GM21786 (cell line): ENCODE measurements around the gene FSHR.

Experiments used
- ATAC-seq: cut with Tn5 transposase; IDR thresholded peaks from one replicate; pipeline ENCODE4 v1.9.1; 2021; ENCODE audit not compliant: unreplicated experiment

FSHR gene

DNA sequence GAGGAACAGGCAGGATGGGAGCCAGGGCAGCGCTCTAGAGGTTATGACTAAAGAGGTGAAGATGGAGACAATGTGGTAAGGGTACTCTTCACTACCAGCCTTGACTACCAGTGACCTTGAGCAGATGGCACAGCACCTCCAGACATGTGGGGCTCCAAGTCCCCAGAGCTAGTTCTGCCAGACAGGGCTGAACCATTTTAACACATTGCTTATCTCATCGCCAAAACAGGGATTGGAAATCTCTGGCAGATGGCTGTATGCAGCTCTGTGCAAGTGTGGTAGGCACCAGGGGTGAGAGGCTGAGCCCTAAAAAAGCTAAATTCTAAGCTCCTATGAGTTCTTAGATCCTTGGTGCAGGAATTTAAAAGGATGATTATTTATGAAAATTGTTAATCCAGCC lies 41.3 kb downstream of the FSHR start:
- ATAC-seq, result no peak

DNA sequence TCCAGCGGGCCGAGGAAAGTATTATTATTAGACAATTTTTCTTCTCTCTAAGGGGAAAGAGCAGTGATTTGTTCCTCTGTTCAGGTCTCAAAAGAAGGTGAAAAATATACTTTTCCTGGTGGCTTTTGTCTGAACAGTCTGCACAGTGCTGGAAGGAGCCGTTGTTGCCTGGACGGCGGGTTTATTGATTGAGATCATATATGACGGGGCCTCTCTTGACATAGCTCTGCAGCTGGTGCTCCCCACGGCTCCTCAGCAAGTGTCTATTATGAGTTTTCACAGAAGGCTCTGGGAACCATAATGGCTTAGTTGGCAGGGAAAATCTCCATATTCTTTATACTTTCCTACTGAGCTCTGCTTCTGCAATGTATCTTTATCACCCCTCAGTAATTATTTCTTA lies 42.9 kb downstream of the FSHR start:
- ATAC-seq, result no peak

DNA sequence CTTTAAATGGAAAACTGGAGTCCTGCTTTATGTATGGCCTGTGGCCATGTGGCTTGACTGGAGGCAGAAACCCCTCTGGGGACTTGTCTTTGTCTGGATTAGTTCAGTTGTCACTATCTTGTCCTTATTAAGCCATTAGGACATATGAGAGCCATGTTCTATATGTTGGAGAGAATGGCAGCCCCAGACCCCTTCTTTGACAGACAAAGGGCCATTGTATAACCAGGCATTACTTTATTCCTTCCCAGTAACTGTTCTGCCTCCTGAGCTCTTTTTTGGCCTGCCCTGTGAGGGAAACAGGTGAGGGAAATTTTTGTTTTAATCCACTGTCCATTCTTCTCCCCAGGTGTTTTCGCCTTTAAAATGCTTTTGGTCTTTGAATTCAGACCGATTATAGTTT lies 43.3 kb downstream of the FSHR start:
- no peak for ATAC-seq

DNA sequence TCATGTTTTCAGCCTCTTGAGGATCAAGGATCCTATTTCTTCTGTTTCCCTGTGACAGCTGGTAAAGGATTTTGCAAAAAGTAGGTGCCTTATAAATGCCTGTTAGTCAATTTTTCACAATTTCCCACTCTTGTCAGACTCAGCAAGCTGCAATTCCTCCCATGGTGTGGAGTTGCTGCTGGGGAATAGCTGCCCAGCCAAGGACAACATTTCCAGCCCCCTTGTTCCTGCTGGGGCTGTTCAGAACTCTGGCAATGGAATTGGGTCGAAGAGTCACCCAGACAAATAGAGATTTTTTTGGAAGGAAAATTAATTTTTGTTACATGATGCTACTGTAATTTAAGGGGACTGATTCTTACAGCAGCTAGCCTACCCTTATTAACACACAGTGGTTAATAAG lies 43.7 kb downstream of the FSHR start:
- no peak for ATAC-seq

DNA sequence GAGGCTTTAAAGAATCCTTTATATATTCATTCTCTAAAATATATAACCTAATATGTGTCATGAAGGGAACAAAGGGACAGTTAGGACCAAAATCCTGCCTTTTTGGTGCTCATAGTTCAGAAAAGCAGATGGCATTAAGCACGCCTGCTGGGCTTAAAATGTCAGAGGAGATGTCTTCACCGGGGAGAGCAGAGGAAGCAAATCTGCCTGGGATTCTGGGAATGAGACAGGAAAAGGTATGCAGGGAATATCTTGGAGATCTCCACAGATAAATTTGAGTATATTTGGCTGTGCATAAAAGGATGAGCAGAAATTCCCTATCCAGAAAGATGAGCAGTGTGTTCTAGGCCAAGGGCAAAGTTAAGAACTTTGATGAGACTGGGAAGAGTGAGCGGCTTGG lies 45.5 kb downstream of the FSHR start:
- no peak for ATAC-seq

DNA sequence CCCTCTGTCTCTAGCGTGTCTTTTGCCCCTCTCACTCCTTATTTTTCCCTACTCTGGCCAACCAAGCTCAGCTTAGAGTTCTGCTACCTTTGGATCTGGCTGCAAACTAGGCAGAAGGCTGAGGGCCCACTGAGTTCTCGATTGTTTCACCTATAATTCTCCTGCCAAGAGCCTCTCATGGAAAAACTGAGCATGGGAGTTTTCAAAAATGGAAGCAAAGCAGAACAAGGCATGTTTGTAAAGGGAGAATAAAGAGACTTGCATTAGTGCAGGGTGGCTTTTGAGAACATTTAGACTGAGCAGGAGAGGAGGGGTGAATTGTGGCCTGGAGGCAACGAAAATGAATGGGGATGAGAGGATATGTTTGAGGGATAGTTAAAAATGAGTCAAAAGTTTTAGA lies 45.9 kb downstream of the FSHR start:
- no peak for ATAC-seq

DNA sequence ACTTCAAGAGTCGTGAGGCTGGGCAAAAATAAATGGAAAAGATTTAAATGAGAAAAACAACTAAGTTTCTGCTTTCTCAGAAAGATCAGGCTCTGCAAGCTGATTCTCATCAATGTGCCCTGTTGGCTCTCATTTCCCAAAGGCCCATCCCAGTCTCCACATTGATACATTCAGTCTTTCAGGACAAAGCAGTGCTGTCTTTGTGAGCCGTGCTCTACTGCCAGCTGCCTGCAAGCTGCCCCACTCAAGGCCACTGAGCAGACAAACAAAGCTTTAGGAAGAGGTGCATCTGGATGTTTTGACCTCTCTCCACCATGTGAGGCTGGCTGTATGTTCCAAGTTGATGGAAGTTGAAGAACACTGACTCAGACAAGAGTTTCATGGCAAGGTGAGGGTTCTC lies 48.8 kb downstream of the FSHR start:
- no peak for ATAC-seq

DNA sequence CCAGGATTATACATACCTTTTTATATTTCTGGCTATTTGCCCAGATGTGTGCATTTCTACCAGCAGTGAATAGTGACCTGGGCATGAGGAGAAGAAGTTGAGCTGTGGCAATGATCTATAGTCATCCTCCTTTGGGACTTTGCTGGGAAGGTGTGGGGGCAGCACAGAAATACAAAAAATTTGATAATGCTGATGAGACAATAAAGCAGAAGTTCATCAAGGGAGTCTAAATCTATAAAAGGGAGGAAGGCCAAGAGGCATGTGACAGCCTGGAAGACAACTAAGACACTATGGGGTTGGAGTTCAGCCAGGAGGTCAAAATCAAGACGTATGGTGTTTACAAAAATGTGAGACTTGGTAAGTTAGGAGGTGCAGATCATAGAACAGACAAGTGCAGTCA lies 52.2 kb downstream of the FSHR start:
- ATAC-seq, result no peak

DNA sequence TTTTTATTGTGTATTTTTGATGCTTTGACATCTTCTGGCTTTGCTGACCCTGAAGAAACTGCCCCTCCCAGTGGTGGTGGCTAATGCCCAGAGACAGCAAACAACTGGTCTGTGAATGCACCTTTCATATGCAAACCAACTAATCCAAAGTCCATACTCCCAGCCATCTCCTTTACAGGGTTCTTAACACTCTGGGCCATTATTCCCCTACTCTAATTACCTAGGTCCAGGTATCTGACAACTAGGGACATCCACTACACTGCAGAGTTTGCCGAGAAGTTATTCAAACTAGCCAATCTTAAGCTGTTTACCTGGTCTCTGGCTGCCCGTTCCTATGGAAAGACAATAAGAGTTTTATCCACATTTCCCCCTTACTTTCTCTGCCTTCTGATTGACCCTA lies 73.6 kb downstream of the FSHR start:
- ATAC-seq, result no peak

DNA sequence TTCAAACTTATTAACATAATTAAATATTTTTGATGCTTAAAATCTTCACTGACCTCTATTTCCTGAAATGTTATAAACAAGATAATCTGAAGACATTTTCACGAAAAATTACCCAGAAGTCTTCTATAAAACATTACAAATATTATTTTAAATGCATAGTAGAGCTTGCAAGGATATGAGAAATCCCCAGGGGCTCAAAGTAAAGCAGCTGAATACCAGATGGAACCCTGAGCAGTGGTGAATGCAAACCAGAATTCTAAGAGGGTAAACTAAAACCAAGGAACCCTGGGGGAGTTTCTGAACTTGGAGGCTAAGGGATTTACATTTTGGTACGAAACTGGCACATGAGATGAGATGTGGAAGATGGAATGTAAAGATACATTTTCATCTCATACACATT lies 83.6 kb downstream of the FSHR start:
- no peak for ATAC-seq

DNA sequence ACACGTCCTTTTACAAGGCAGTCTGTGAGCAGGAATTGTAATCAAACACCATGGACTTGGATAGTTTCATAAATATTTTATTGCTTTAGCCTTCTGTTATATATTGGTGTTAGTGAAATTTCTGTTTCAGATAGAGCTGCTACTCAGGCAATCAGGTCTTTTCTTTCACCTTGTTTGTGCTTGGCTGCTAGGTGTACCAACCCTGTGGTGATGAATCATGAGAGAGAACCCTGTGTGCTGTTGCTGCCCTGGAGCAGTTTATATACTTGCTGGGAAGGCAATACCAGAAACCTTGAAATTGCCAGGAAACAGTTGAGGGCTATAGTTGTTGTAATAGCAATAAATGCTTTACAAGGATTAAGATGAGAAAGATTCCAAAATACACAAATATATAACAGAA lies 84.5 kb downstream of the FSHR start:
- ATAC-seq, result no peak

DNA sequence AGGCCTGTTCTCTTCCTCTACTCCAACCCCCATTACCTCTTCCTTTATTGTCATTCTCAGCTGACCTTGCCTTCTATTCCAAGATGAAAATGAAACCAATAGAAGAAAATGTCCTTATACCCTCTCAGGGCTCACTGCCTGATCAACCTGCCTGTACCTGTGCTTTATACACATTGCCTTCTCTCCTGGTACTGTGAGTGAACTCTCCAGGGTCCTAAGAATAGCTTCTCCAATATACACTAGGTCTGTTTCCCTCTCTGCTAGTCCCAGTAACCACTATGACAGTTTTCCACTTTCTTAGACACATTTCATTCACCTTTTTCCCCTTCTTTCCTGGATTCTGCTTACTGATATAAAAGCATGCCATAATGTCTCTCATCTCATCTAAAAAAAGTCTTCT lies 85.7 kb downstream of the FSHR start:
- no peak for ATAC-seq

DNA sequence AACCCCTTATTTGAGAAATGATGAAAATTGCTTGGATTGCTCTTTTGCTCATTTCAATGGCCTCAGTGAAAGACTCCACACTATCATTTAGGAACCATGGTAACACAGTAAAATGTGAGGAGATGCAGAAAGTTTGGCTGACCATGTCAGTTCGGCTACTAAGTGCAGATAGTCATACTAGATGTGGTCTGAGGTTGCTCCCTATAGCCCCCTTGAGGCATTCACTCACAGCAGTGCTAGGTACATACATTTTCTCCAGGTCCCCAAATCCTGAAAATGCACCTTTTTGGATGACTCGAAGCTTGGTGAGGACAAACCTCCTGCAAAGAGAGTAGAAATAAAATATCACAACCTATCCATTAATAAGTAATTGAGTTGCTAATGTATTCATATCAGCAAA lies 86.3 kb downstream of the FSHR start:
- ATAC-seq, result no peak

DNA sequence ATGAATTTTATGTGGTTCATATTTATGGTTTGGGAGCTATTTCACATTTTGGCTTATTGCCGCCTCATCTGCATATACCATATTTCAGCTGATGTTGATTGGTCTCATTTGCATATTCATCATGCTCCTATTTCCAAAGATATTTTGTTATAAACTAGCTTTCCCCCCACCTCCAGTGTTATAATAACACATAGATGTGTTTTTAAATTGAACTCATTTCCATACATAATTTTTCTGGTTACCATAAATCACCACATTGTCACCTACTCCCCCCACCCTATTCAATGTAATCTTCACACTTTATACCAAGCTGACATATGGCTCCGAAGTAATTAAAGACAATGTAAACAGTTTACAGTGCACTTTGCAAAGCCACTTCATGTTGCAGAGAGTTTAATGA lies 101.2 kb downstream of the FSHR start:
- ATAC-seq, result no peak

DNA sequence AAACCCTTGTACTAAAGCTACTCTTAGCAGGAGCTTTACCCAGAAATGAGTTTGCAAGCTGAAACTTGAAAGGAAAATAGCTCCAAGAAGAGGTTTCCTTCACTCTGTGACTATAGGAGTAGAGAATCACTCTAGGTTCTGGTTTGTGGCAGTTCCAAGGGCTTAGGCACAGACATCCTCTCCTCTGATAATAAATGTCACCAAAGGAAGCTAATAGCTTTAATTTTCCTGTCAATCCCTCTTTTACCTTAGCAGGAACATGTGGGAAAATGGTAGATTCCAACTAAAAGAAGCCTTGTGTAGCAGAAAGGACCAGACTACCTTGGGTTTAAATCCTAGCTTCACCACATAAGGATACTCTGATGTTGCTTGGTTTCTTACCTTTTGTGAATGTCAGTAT lies 104.0 kb downstream of the FSHR start:
- ATAC-seq, result no peak

DNA sequence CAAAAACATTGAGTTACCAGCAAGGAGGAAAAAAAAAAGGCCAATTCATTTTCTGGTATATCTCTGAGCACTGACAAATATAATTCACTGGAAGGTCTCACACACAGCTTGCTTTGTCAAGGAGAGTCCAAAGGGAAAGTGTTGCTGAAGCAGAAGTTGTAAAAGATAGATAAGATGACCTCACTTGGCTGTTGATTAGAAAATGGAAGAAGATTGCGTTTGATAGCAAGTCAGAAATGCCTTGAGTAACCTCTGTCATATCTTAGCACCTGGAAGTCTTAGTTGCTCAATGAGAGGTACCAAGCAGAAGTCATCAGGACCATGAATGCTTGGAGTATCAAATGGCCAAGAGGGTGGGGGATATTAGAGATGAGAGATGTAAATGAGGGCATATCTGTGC lies 105.2 kb downstream of the FSHR start:
- no peak for ATAC-seq

DNA sequence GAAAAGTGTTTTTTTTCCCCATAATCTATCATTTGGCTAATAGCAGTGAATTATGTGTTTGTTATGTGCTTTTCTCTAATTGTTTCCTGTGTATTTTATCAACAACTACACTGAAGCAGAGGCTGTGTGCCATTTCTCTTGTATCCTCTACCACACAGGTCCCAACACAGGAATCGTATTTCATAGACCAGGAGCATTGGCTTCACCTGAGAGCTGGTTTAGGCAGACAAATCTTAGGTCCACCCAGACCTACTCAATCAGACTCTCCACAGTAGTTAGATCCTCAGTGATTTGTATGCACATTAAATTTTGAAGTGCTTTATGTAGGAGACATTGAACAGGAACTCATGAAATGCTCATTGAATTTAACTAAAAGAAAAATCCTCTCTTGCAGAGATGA lies 109.2 kb downstream of the FSHR start:
- no peak for ATAC-seq

DNA sequence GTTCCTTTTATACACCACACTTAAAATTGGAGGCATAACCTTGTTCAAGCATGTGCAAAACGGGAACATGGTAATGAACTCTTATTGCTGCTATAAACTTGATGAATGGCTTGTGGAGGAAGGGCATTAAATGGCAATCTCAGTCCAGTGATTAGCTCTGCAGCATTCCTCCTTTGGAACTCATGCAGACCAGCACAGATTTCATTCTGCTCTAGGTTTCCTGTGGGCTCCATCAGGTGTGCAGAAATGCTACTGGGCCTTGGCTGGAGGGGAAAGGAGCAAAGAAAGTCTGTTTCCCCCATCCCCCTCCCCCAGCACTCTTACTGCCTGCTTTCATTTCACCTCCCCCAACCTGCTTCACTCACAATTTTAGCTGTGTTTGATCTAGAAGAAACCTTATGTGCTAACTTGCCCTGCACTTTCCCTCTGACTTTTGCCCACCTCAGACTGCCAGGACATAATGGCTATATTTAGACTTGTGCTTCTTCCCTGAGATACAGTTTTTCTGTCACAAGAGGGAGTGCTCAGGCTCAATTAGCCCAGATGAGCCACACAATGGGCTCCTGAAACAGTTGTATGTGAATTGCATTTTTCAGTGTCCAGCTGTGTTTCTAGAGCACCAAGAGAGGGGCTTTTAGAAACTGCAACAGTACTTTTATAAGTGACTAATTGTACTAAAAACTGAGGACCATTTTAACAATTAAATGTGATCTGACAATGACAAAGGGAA lies 109.8 kb downstream of the FSHR start:
- peak; percentile 50 for ATAC-seq

DNA sequence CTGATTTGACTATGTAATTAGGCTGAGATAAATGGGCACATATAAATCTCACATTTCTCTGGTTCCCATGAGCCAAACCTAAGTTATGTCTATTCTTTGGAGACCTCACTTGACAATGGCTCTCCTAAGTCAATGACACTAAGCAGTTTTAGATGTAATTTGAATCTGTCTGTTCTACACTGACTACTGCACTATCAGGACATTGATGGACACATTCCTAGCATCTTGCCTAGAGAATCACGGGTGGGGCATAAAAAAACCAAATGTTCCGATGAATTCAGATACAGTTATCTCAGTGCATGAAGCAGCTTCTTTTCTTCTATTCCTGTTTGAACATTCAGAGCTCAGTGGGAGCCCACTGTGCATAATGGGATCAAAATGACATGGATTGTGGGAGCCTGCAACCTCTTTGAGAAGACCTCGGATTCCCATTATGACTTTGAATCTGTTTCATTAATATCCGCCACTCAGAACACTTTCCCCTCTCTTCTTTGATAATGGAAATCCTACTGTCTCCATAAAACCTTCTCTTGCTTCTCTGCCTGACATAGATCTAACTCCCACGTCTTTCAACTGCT lies 110.8 kb downstream of the FSHR start:
- ATAC-seq, result no peak

DNA sequence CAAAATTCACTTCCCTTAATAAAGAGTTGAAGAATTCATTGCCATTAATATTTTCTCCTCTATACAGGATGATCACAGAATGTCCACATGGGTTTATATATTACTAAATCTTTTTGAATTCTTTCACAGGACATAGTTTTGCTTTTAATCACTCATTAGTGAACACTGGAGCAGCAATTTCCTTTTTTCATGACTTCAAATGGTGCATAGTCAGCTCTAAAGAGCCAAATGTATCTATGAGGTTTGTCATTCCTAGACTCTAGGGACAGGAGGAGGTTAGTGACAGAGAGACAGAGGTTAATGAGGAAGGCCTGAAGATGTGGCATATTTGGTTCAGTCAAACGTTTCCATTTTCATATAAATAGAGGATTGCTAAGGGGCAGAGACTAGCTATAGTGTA lies 111.8 kb downstream of the FSHR start:
- no peak for ATAC-seq

DNA sequence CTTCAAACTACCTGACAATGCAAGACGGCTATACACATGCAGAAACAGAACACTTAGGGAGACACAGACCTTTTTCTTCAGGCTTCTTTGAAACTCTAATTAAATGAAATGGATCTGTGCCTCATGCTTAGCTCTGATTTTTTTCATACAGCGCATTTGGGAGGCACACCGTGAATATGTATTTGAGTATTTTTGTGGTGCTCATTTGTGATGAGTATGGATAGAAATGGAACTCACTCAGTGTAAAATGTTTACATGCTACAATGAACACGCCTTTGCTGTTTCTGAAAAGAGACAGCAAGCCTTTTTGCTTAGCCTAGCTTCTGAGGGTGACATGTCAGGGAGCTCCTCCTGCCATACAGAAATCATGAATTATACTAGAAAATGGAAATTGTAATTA lies 113.3 kb downstream of the FSHR start:
- no peak for ATAC-seq

DNA sequence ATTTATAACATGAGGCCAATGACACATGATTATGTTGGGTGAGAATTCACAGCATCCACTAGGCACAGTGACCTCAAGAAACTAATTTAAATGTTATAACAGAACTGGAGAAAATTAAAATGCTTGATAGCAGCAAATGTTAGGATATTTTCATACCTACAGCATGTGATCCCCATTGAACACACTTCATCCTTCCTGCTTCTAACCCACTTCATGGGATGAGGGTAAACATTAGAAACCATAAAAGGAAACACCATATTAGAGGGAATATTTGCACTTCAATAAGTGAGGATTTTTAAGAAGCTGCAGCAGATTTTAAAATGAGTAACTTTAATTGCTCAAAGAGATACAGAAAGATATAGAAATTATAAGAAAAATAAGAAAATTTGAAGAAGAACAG lies 117.1 kb downstream of the FSHR start:
- no peak for ATAC-seq

DNA sequence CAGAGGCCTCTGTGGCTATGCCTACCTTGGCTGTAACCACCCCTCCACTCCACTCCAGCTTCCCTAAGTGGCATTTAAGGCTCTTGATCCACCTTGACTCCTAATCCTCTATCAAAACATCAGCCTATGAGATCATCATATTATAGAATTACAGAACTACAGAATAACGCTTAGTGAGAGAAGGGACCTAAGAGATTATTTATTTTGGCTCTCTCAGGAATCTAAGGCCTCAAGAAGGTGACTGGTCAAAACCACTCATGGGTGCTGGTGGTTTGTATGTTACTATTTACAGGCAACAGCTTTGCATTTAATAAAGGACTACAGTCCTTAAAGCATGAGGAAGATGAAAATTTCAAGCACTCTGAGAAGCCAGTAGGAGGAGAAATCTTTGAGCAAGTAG lies 118.8 kb downstream of the FSHR start:
- no peak for ATAC-seq
